ENCODE results near the gene COL6A1.

The COL6A1 gene

DNA sequence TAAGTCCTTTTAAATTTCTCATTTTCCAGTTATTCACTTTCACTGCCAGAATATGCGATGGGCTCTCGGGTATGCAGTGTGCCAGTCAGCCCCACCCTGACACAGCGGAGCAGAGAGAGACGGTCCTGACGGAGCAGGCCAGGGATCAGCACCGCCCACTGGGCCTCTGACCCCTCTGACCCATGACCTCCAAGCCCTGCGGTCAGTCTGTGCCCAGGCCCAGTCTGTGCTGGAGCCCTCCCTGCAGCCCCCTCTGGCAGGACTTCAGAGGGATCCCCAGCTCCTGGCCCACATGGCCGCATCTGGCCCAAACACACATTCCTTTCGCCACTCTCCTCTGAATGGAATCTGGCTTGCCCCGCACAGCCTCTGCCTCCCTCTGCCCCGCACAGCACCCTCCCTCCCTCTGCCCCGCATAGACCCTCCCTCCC is 72.9 kb downstream of the COL6A1 start:
- Histone ChIP-seq H3K36me3 (replicated peaks; ENCODE audit: low read depth, low read length) (no peaks in the 10 kb centered on the region), H3K4me1 (ENCODE audit: low read length) (no peaks in the 10 kb centered on the region), H3K27ac (ENCODE audit: low read length) (no peak overlapping the region), H3K79me2 (ENCODE audit: low read length) (no peaks in the 10 kb centered on the region), H2AFZ (ENCODE audit: low read depth, low read length) (no peak overlapping the region), H3K4me3 (ENCODE audit: low read length) (no peak overlapping the region), H3K4me2 (ENCODE audit: low read length) (no peak overlapping the region), H4K20me1 (ENCODE audit: insufficient read depth, low read length) (no peaks in the 10 kb centered on the region), H3K9me3 (ENCODE audit: insufficient read depth, low read length) (no peaks in the 10 kb centered on the region), H3K27me3 (ENCODE audit: low read depth, low read length) (no peaks in the 10 kb centered on the region), H3K9ac (ENCODE audit: low read length) (no peak overlapping the region)
- TF ChIP-seq, protein P1, sequence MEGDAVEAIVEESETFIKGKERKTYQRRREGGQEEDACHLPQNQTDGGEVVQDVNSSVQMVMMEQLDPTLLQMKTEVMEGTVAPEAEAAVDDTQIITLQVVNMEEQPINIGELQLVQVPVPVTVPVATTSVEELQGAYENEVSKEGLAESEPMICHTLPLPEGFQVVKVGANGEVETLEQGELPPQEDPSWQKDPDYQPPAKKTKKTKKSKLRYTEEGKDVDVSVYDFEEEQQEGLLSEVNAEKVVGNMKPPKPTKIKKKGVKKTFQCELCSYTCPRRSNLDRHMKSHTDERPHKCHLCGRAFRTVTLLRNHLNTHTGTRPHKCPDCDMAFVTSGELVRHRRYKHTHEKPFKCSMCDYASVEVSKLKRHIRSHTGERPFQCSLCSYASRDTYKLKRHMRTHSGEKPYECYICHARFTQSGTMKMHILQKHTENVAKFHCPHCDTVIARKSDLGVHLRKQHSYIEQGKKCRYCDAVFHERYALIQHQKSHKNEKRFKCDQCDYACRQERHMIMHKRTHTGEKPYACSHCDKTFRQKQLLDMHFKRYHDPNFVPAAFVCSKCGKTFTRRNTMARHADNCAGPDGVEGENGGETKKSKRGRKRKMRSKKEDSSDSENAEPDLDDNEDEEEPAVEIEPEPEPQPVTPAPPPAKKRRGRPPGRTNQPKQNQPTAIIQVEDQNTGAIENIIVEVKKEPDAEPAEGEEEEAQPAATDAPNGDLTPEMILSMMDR (IDR thresholded peaks at IDR 0.05; ENCODE audit: low read depth, low read length) = no peak
- TF ChIP-seq EZH2phosphoT487 (IDR thresholded peaks at IDR 0.05; ENCODE audit: low read depth) = no peak

Measured in OCI-LY3 (cell line).